GM19438 (cell line): ENCODE data around the gene OXNAD1.
A peak's percentile ranks its signal among the peaks of the same experiment; 100 is the strongest.

Experiments
- ATAC-seq: cut with Tn5 transposase; IDR thresholded peaks from one replicate; pipeline ENCODE4 v1.9.1; 2021; ENCODE audit warnings: low read depth; ENCODE audit not compliant: unreplicated experiment

Gene OXNAD1

GRCh38 chr3:16264708-16265454, at the start of gene OXNAD1, which contains the start of gene DPH3:
Gene OXNAD1 (plus strand): TSS chr3:16265212. CDS start chr3:16270953, 5,741 bp downstream.
Gene DPH3 (minus strand): TSS chr3:16264943. CDS start chr3:16264876, 67 bp downstream.
- ATAC-seq, result peak; percentile 99

DNA sequence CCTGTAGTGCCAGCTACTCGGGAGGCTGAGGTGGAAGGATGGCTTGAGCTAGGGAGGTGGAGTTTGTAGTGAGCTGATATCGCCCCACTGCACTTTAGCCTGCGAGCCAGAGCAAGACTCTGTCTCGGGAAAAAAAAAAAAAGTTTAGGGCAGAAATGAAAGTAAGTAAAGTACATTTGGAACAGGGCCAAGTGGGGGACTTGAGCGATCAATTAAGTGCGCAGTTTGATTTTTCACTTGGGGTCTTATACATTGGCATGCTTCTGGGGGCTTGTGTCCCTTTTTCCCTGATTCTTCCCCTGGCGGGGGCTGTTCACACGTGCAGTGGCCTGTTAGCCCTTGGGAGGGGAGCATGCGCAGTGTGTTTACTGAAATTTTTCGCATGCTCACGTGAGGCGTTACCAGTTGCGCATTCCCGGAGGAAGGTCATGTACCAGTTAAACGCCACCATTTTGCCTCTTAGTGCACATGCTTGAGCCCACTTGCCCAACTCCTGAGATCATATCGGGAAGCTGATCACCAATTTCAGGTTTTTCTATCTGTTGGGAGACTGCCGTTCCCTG, 48.6 kb upstream of the OXNAD1 start:
- no peak for ATAC-seq

- ATAC-seq, result no peak
These were observed 45.2 kb upstream of the OXNAD1 start for GRCh38 chr3:16219777-16220176.

DNA sequence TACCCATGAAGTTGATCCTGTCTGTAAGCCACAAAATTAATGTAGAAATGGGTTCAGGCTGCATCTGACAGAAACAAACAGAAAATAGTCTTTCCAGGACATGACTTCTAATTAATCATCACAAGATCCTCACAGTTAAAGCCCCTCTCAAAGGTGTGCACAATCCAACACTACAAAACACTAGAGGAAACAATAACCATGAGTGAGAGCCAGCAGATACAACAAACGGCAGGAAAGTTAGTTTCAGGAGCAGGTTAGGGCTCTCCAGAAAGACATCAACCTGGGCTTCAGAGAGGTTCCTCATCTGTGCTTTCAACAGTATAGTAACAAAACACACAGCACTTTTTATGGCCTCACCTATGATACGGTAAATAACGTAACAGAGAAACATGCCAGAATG, 43.0 kb upstream of the OXNAD1 start:
- ATAC-seq, result no peak

DNA sequence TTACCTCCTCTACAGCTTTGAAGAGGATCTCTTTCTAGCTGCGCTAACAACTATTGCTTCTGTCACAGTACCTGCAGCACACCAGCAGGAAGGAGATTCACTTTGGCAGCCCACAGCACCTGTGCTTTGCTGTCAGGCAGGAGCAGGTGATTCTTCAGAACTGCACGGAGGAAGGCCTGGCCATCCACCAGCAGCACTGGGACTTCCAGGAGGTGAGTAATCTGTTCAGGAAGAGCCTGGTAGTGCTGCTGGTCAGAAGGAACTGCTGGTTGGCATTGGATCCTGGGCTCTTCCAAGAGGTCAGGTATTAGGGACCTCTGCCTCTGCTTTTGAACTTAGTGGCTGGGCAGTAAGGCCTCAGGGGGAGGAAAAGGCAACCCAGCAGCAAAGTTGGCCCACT, 42.5 kb upstream of the OXNAD1 start:
- no peak for ATAC-seq

- no peak for ATAC-seq
These were observed 40.7 kb upstream of the OXNAD1 start for GRCh38 chr3:16224325-16224724.

- ATAC-seq, result no peak
These were observed 37.4 kb upstream of the OXNAD1 start for GRCh38 chr3:16227566-16227965.

GRCh38 chr3:16229681-16230080, 35.3 kb upstream of the OXNAD1 start:
- ATAC-seq, result no peak

DNA sequence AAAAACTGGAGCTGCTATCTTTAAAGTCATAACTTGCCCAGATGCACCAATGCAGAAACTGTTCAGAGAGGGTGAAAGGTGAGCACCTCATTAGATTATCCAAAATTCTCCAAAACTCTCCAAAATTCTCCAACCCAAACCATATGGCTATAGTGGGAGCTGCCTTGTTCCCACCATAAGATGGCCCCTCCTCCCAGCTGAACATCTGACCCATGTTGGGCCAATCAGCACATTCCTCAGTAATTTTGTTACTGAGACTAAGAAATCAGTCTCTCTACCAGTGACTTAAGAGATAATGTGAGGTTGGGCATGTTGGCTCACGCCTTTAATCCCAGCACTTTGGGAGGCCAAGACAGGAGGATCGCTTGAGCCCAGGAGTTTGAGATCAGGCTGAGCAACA, 33.0 kb upstream of the OXNAD1 start:
- ATAC-seq, result no peak

- no peak for ATAC-seq
These were observed 31.2 kb upstream of the OXNAD1 start for GRCh38 chr3:16233806-16234205.

- no peak for ATAC-seq
These were observed 30.7 kb upstream of the OXNAD1 start for GRCh38 chr3:16234281-16234680.

DNA sequence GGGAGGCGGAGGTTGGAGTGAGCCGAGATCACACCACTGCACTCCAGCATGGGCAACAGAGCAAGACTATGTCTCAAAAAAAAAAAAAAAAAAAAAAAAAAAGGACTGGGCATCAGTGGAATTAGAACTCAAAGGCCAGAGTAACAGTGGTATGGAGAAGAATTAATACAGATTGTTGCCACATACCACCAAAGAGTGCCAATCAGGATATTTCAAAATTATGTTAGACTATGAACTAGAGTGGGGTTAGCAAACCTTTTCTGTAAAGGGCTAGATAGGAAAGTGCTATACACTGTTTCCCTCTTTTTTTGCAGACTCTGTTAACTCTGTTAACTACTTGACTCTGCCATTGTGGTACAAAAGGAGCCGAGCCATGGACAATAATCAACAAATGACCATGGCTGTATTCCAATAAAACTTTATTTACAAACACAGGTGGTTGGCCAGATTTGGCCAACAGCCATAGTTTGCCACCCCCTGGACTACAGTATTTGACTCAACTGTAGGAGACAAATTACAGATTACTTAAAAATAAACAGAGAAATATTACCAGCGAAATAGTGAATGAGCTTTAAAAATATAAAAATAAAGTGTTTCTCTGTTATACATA, 28.9 kb upstream of the OXNAD1 start:
- ATAC-seq, result no peak

GRCh38 chr3:16236856-16237393, 28.1 kb upstream of the OXNAD1 start:
- ATAC-seq, result no peak

GRCh38 chr3:16239086-16239770, 25.8 kb upstream of the OXNAD1 start:
- no peak for ATAC-seq

DNA sequence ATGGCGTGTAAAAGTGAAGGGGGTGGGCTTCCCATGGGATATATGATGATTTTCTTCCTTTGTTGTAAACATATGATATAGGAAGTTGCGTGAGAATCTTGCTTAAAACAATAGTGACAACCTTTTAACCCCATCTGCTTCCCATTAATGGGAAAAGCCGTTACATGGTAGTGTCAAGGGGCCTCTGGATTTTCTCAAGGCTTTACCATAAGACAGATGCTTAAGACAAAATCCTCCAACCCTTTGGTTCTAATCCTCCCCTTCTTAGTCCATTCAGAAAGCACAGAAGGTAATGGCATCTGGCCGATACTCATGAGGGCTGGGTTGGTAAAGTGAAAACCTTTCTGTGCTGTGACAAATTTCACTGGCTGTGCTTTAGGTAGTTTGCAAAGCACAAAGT, 25.2 kb upstream of the OXNAD1 start:
- ATAC-seq, result no peak

GRCh38 chr3:16240229-16241023, 24.6 kb upstream of the OXNAD1 start:
- no peak for ATAC-seq

- ATAC-seq, result no peak
These were observed 23.8 kb upstream of the OXNAD1 start for GRCh38 chr3:16241225-16241624.

DNA sequence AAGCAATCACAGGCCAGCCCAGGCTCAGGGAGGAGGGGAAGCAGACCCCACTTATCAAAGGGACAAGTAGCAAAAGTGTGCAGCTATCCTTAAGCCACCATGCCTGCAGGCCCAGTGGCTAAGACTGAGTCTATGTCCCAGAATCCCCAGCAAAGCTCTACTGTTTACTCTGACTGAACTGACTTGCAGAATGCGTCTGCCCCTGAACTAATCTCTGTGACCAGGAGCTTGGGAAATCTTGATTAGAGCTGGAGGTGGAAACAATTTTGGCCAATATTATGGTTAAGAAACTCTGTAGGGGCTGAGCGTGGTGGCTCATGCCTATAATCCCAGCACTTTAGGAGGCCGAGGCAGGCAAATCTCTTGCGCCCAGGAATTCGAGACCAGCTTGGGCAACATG, 22.8 kb upstream of the OXNAD1 start:
- ATAC-seq, result no peak

GRCh38 chr3:16243706-16244490, 21.1 kb upstream of the OXNAD1 start:
- ATAC-seq, result no peak
